Measurements from ENCODE around the gene WDR1.
A peak's percentile ranks its signal among the peaks of the same experiment; 100 is the strongest.

The WDR1 gene

GRCh38 chr4:10097906-10098779 is 18.5 kb downstream of the WDR1 start:
- DNase-seq = no peak

GRCh38 chr4:10096978-10097335 is 19.6 kb downstream of the WDR1 start:
- no peak for DNase-seq

DNA sequence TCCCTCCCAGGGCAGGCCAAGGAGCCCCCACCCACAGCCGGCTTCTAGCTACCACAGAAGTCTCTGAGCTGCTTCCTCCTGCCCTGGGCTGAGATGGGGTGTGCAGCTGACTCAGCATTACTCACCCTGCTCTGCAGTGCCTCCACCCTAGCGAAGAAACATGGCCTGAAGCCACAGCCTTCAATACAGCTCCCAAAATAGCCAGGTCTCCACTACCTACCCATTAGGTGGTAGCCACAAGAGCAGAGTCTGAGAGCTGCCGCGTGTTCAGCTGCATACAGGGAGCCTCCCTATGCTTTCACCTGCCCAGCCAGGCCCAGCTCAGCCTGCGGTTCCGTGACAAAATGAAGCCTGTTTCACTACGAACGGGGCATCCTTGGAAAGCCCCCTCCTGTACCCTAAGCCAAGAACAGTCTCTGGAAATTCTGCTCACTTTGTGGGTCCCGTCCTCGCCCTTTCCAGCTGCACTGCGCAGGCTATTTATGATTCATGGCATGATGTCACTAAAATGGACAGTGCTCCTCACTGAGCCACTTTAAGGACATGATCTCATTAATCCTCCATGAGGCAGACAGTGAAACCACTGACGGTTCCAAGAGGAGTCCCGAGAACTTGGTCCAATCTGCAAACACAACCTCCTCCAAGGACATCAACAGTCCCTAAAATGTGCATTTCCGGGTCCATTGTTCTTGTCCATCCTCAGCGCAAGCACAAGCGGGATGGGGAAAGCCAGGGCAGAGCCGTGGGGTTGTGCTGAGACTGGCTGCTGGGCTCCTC is 20.2 kb downstream of the WDR1 start:
- DNase-seq = peak; percentile 87

- no peak for DNase-seq
Measured at GRCh38 chr4:10095296-10095991, 21.2 kb downstream of the WDR1 start.

GRCh38 chr4:10094841-10095240 is 21.8 kb downstream of the WDR1 start:
- no peak for DNase-seq

- DNase-seq = no peak
Measured at GRCh38 chr4:10093801-10094552, 22.6 kb downstream of the WDR1 start.

DNA sequence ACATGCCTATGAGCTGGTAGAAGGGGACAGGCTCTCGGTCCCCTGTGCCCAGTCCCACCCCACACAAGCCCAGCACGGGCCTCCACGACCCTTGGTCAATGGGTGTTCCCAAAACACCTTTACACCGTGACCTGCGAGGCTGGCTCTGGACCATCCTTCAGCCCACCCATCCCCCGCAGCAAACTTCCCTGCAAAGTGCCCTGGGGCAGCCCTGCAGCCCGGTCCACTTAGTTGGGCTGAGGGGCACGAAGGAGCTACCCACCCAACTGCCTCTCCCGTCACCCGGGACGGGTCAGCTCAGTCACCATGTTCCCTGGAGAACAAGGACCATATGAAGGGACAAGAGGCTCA is 23.4 kb downstream of the WDR1 start:
- DNase-seq = no peak

GRCh38 chr4:10092481-10093270 is 23.9 kb downstream of the WDR1 start:
- DNase-seq = no peak

DNA sequence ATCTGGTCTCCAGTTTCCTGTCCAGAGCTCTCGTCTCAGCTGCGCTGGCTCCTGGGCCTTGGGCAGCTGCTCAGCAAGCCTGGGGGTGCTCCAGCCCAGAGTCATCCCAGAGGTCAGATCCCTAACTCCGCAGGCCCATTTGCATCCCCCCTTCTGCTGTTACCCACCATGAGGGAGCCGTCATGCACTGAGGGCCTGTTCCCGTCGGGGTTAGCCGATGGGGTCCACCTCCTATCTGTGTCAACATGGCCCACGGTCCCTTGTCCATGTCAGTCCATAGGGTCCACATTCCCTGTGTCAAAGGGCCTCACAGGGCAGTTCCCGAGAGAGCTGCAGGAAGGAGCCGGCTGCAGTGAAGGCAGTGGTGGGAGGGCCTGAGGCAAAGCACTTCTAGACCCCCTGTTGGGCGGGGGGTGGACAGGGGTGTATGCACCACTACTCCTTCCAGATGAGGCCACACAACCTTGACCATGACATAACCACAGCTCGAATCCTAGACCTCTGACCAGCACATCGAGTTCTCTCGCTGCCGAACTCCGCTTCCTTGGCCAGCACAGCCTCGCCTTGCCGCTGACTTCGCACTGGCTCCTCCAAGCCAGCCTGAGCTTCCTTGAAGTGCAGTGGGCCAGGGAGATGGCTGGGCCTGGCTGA is 24.9 kb downstream of the WDR1 start:
- DNase-seq = no peak

- no peak for DNase-seq
Measured at GRCh38 chr4:10090467-10091250, 25.9 kb downstream of the WDR1 start.

GRCh38 chr4:10089346-10089745 is 27.3 kb downstream of the WDR1 start:
- DNase-seq = no peak

GRCh38 chr4:10088135-10089010 is 28.2 kb downstream of the WDR1 start:
- no peak for DNase-seq

- DNase-seq = no peak
Measured at GRCh38 chr4:10087152-10087791, 29.3 kb downstream of the WDR1 start.

GRCh38 chr4:10086506-10087120 is 30.0 kb downstream of the WDR1 start:
- no peak for DNase-seq

GRCh38 chr4:10085828-10086505 is 30.6 kb downstream of the WDR1 start:
- DNase-seq = no peak

GRCh38 chr4:10085386-10085785 is 31.2 kb downstream of the WDR1 start:
- DNase-seq = no peak

- DNase-seq = no peak
Measured at GRCh38 chr4:10084651-10085358, 31.8 kb downstream of the WDR1 start.
